K562 (cell line): Measurements from ENCODE around the gene NPR2. TPM values are rescaled to one million over a fixed set of nuclear protein-coding genes. Genes with fewer than 3 reads are reported as not detected.
A peak's percentile ranks its signal among the peaks of the same experiment; 100 is the strongest.

ENCODE experiments used
- ATF7 ChIP-seq: fragments of 450-650 bp; IDR thresholded peaks from 2 replicates; pipeline ENCODE4 v1.7.1; 2014; ENCODE audit warnings: mild to moderate bottlenecking, moderate library complexity
- CEBPZ ChIP-seq: fragments of 150-350 bp; IDR thresholded peaks from 2 replicates; pipeline ENCODE4 v1.6.1; 2014; ENCODE audit warnings: low read depth, mild to moderate bottlenecking, low read length, borderline replicate concordance
- CHD2 ChIP-seq: IDR thresholded peaks from 2 replicates; pipeline ENCODE4 v1.6.1; 2011; ENCODE audit warnings: low read depth, low read length
- E2F1 ChIP-seq: sonication (generic); formaldehyde crosslinking; IDR thresholded peaks from 2 replicates; pipeline ENCODE4 v1.8.1; 2023; ENCODE audit warnings: mild to moderate bottlenecking, missing genetic modification reagents, moderate library complexity
- EGR1 ChIP-seq: fragments of 450-650 bp; conservative IDR thresholded peaks from 2 replicates; pipeline ENCODE4 v1.6.1; 2017; ENCODE audit warnings: mild to moderate bottlenecking
- MAX ChIP-seq: sonication (generic); formaldehyde crosslinking; IDR thresholded peaks from 2 replicates; pipeline ENCODE4 v1.9.0; 2022; ENCODE audit warnings: mild to moderate bottlenecking, missing genetic modification reagents
- NONO ChIP-seq, 2 experiments: fragments of 200-400 bp in 1 of 2; fragments of 450-650 bp in 1 of 2; formaldehyde crosslinking in 1 of 2; IDR thresholded peaks; 2 replicates each; pipeline ENCODE4 v1.6.1; 2017; ENCODE audit warnings: low read depth in 2 of 2, mild to moderate bottlenecking in 2 of 2, moderate library complexity in 2 of 2, low read length in 1 of 2
- NR2C1 ChIP-seq, 2 experiments: fragments of 450-650 bp; IDR thresholded peaks; 2 replicates each; pipeline ENCODE4 v1.6.1; 2017; ENCODE audit warnings: mild to moderate bottlenecking in 2 of 2, antibody characterized with exemption in 1 of 2, inconsistent platforms in 1 of 2, missing compliant biosample characterization in 1 of 2, missing genetic modification characterization in 1 of 2
- PKNOX1 ChIP-seq: fragments of 450-650 bp; IDR thresholded peaks from 2 replicates; pipeline ENCODE4 v1.6.1; 2016
- POLR2A ChIP-seq: fragments of 450-650 bp; conservative IDR thresholded peaks from 2 replicates; pipeline ENCODE4 v1.6.1; 2016
- POLR2AphosphoS5 ChIP-seq: IDR thresholded peaks from 2 replicates; pipeline ENCODE4 v1.6.1; 2011; ENCODE audit warnings: mild to moderate bottlenecking, low read depth, low read length, moderate library complexity; ENCODE audit not compliant: control insufficient read depth, insufficient read depth
- POLR2G ChIP-seq: fragments of 200-400 bp; formaldehyde crosslinking; IDR thresholded peaks from 2 replicates; pipeline ENCODE4 v1.6.1; 2017; ENCODE audit warnings: low read depth, mild to moderate bottlenecking, antibody characterized with exemption, low read length, moderate library complexity
- RBBP5 ChIP-seq: fragments of 200-600 bp; sonication (generic); IDR thresholded peaks from 2 replicates; pipeline ENCODE4 v1.6.1; 2012; ENCODE audit warnings: borderline replicate concordance, mild to moderate bottlenecking, low read length, control low read depth, inconsistent platforms; ENCODE audit not compliant: insufficient read depth, poor library complexity, severe bottlenecking
- RBM22 ChIP-seq: fragments of 200-400 bp; formaldehyde crosslinking; IDR thresholded peaks from 2 replicates; pipeline ENCODE4 v1.6.1; 2018; ENCODE audit warnings: low read length, low read depth; ENCODE audit not compliant: poor library complexity, severe bottlenecking
- SMARCB1 ChIP-seq: IDR thresholded peaks from 2 replicates; pipeline ENCODE4 v1.6.1; 2011; ENCODE audit warnings: improper control_type of control experiment, low read depth; ENCODE audit not compliant: insufficient read length
- ZC3H8 ChIP-seq: fragments of 450-650 bp; IDR thresholded peaks from 2 replicates; pipeline ENCODE4 v1.6.1; 2017
- ZNF282 ChIP-seq: sonication (generic); formaldehyde crosslinking; IDR thresholded peaks from 2 replicates; pipeline ENCODE4 v1.8.1; 2023; ENCODE audit warnings: missing genetic modification reagents
- ZNF395 ChIP-seq: fragments of 200-800 bp; sonication (Bioruptor generic); IDR thresholded peaks from 2 replicates; pipeline ENCODE4 v1.6.1; 2017; ENCODE audit warnings: missing genetic modification characterization, missing compliant biosample characterization
- polyA plus RNA-seq, 8 experiments: library from polyadenylated mRNA; depleted of rRNA in 4 of 8; stranded (reverse) in 5 of 8; unstranded in 3 of 8; fragments of >200 nt; fragmentation: Nextera tagmentation in 2 of 8; fragmentation: Illumina TruSeq in 1 of 8; extraction: Ambion mirVana in 2 of 8; extraction: Trizol in 1 of 8; gene quantifications; 2 replicates each; pipeline versions ENCODE4 v1.2.1 to v1.2.3, GENCODE V29; 2011 to 2014; ENCODE audit warnings: inconsistent platforms in 1 of 8, missing spikeins in 1 of 8
- total RNA-seq, 7 experiments: library from RNA; depleted of rRNA in 6 of 7; stranded (reverse); fragments of >200 nt in 6 of 7; fragmentation: Illumina TruSeq in 2 of 7; extraction: Trizol in 2 of 7; gene quantifications; 2 replicates each; pipeline versions ENCODE4 v1.2.1 to v1.2.3, GENCODE V29; 2011 to 2021; ENCODE audit warnings: low replicate concordance in 1 of 7

The NPR2 gene
- total and polyA plus RNA-seq, 9 of the 15 experiments (the other 6 are each of a cell fraction or from before 2014, with no cell fraction given), result 2.4 to 12.9 (median 6.0) TPM

GRCh38 chr9:35814841-35815543 lies 23.6 kb downstream of the NPR2 start, which contains the start of gene HINT2 (continued):
- TF ChIP-seq CEBPZ (0 out of 2 replicates have a peak, but pooled peaks have one; percentile 34), CHD2 (peak; percentile 64), EGR1 (peak; percentile 46; the same call in 1 of the 2 replicates), RBBP5 (peak; percentile 23), RBM22 (peak; percentile 60), MAX (0 out of 2 replicates have a peak, but pooled peaks have one; percentile 16), SMARCB1 (no peak), ATF7 (0 out of 2 replicates have a peak, but pooled peaks have one; percentile 37), NR2C1 (IDR thresholded peaks at IDR 0.05) (no peak), NR2C1 (tag; IDR thresholded peaks at IDR 0.05) (no peak), POLR2A (peak; percentile 86), ZNF395 (CRISPR knock-in tag) (peak; percentile 23; the same call in 1 of the 2 replicates), PKNOX1 (0 out of 2 replicates have a peak, but pooled peaks have one; percentile 11), NONO (IDR thresholded peaks at IDR 0.05; ENCODE audit: low read depth in 2 of 2, low read length in 1 of 2) (peak in 1 of 2 experiments; percentile 96; a peak in 2 of 4 replicates), POLR2AphosphoS5 (peak; percentile 76), POLR2G (peak; percentile 98), E2F1 (CRISPR knock-in tag) (peak; percentile 67; the same call in 1 of the 2 replicates), ZNF282 (CRISPR knock-in tag) (0 out of 2 replicates have a peak, but pooled peaks have one; percentile 22), ZC3H8 (no peak)
